H1 (cell line): Measurements from ENCODE around the gene TBC1D17.
A peak's percentile ranks its signal among the peaks of the same experiment; 100 is the strongest.

Source experiments
- BACH1 ChIP-seq: IDR thresholded peaks from 2 replicates; pipeline ENCODE4 v1.6.1; 2012; ENCODE audit warnings: low read length, improper control_type of control experiment
- EP300 ChIP-seq, 2 experiments: IDR thresholded peaks; 1 replicate in 1 of 2; 2 replicates in 1 of 2; pipeline ENCODE4 v1.6.1; 2011 to 2012; ENCODE audit warnings: low read depth in 2 of 2, low read length in 2 of 2, mild to moderate bottlenecking in 2 of 2, borderline replicate concordance in 1 of 2, inconsistent platforms in 1 of 2, moderate library complexity in 1 of 2
- JUND ChIP-seq: IDR thresholded peaks from 2 replicates; pipeline ENCODE4 v1.6.1; 2011; ENCODE audit warnings: mild to moderate bottlenecking, improper control_type of control experiment, low read length
- KDM4A ChIP-seq: IDR thresholded peaks from one replicate; pipeline ENCODE4 v1.7.1; 2012; ENCODE audit warnings: low read depth, mild to moderate bottlenecking, moderate library complexity, low read length, inconsistent platforms; ENCODE audit not compliant: severe bottlenecking
- KDM5A ChIP-seq: fragments of 200-600 bp; IDR thresholded peaks from 2 replicates; pipeline ENCODE4 v1.7.1; 2012; ENCODE audit warnings: mild to moderate bottlenecking, low read length, inconsistent platforms, mixed read lengths
- POLR2A ChIP-seq, 2 experiments: IDR thresholded peaks; 1 replicate in 1 of 2; 2 replicates in 1 of 2; pipeline ENCODE4 v1.6.1; 2011; ENCODE audit warnings: low read depth in 2 of 2, low read length in 2 of 2, mild to moderate bottlenecking in 2 of 2; ENCODE audit errors: control extremely low read depth in 1 of 2
- POLR2AphosphoS5 ChIP-seq: IDR thresholded peaks from 2 replicates; pipeline ENCODE4 v1.6.1; 2011; ENCODE audit warnings: low read depth, low read length
- RFX5 ChIP-seq: IDR thresholded peaks from 2 replicates; pipeline ENCODE4 v1.6.1; 2011; ENCODE audit warnings: low read depth, low read length, improper control_type of control experiment, borderline replicate concordance
- SIN3A ChIP-seq, 2 experiments: IDR thresholded peaks in 1 of 2; conservative IDR thresholded peaks in 1 of 2; 2 replicates each; pipeline ENCODE4 v1.6.1; 2011 to 2012; ENCODE audit warnings: low read length in 2 of 2, improper control_type of control experiment in 1 of 2, low read depth in 1 of 2, mild to moderate bottlenecking in 1 of 2
- SP2 ChIP-seq: IDR thresholded peaks from 2 replicates; pipeline ENCODE4 v1.6.1; 2012; ENCODE audit warnings: mild to moderate bottlenecking, low read length, inconsistent platforms
- TEAD4 ChIP-seq: IDR thresholded peaks from 2 replicates; pipeline ENCODE4 v1.6.1; 2012; ENCODE audit warnings: low read depth, low read length, inconsistent platforms, mixed read lengths
- TF ChIP-seq, protein P1 (sequence below), 3 experiments: IDR thresholded peaks; 1 replicate in 2 of 3; 2 replicates in 1 of 3; pipeline versions ENCODE4 v1.5.1 to v1.6.1; 2011; ENCODE audit warnings: low read length in 3 of 3, mild to moderate bottlenecking in 3 of 3, inconsistent platforms in 2 of 3, low read depth in 1 of 3, moderate library complexity in 1 of 3; ENCODE audit not compliant: insufficient read depth in 1 of 3; ENCODE audit errors: control extremely low read depth in 1 of 3
- TF ChIP-seq, protein P2 (sequence below): IDR thresholded peaks from 2 replicates; pipeline ENCODE4 v1.6.1; 2011; ENCODE audit warnings: low read length, improper control_type of control experiment
- TF ChIP-seq, protein P3 (sequence below): IDR thresholded peaks from 2 replicates; pipeline ENCODE4 v1.6.1; 2012; ENCODE audit warnings: inconsistent platforms

DNA sequence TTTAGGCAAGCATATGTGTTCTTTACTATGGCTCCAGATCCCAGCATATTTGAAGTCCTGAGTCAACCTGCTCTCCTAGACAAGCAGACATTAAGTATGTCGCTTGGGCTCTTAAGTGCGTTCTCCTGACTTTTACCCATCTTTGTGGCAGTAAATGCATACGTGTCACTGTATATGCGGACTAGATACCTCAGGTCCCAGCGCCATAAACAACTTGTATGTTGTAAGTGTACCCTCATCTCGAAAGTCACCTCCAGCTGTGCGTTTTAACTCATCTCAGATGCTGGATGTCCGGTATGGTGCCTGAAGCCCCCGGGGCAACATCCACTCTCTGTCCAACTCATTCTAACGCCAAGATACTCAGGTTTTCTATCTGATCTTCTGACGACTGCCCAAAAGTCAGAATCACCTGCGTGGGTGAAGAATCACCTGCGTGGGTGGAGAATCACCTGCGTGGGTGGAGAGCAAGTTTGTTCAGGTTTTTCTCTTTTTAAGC is 24.8 kb upstream of the TBC1D17 start:
- 0 out of 2 replicates have a peak, but pooled peaks have one; percentile 29 for TF ChIP-seq POLR2AphosphoS5
- TF ChIP-seq, protein P1, sequence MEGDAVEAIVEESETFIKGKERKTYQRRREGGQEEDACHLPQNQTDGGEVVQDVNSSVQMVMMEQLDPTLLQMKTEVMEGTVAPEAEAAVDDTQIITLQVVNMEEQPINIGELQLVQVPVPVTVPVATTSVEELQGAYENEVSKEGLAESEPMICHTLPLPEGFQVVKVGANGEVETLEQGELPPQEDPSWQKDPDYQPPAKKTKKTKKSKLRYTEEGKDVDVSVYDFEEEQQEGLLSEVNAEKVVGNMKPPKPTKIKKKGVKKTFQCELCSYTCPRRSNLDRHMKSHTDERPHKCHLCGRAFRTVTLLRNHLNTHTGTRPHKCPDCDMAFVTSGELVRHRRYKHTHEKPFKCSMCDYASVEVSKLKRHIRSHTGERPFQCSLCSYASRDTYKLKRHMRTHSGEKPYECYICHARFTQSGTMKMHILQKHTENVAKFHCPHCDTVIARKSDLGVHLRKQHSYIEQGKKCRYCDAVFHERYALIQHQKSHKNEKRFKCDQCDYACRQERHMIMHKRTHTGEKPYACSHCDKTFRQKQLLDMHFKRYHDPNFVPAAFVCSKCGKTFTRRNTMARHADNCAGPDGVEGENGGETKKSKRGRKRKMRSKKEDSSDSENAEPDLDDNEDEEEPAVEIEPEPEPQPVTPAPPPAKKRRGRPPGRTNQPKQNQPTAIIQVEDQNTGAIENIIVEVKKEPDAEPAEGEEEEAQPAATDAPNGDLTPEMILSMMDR (IDR thresholded peaks at IDR 0.05; ENCODE audit: control extremely low read depth in 1 of 3, insufficient read depth in 1 of 3, low read depth in 1 of 3, low read length in 3 of 3), result no peak
- no peak for TF ChIP-seq SP2
- no peak for TF ChIP-seq KDM4A
- no peak for TF ChIP-seq SIN3A (conservative IDR thresholded peaks at IDR 0.05 in 1 of 2, IDR thresholded peaks at IDR 0.05 in 1 of 2; ENCODE audit: low read depth in 1 of 2, low read length in 2 of 2)
- no peak for TF ChIP-seq EP300 (IDR thresholded peaks at IDR 0.05; ENCODE audit: borderline replicate concordance in 1 of 2, low read depth in 2 of 2, low read length in 2 of 2)
- no peak for TF ChIP-seq POLR2A (IDR thresholded peaks at IDR 0.05; ENCODE audit: control extremely low read depth in 1 of 2, low read depth in 2 of 2, low read length in 2 of 2)
- no peak for TF ChIP-seq TEAD4
- TF ChIP-seq, protein P2, sequence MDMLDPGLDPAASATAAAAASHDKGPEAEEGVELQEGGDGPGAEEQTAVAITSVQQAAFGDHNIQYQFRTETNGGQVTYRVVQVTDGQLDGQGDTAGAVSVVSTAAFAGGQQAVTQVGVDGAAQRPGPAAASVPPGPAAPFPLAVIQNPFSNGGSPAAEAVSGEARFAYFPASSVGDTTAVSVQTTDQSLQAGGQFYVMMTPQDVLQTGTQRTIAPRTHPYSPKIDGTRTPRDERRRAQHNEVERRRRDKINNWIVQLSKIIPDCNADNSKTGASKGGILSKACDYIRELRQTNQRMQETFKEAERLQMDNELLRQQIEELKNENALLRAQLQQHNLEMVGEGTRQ, result no peak
- TF ChIP-seq RFX5, result no peak
- TF ChIP-seq JUND, result no peak
- no peak for TF ChIP-seq BACH1
- TF ChIP-seq, protein P3, sequence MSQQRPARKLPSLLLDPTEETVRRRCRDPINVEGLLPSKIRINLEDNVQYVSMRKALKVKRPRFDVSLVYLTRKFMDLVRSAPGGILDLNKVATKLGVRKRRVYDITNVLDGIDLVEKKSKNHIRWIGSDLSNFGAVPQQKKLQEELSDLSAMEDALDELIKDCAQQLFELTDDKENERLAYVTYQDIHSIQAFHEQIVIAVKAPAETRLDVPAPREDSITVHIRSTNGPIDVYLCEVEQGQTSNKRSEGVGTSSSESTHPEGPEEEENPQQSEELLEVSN, result no peak
- TF ChIP-seq KDM5A, result no peak
